Measurements from ENCODE around the gene ARHGEF28.

- no peak for TF ChIP-seq CTCF (IDR thresholded peaks at IDR 0.05)
- no peak for TF ChIP-seq EZH2 (IDR thresholded peaks at IDR 0.05; ENCODE audit: borderline replicate concordance, insufficient read depth, low read depth, low read length, poor library complexity, severe bottlenecking)
Measured at GRCh38 chr5:73729329-73729728, 103.3 kb downstream of the ARHGEF28 start.

All from B cell (primary cell).